ENCODE data around the gene PTOV1. TPM values are rescaled to one million over a fixed set of nuclear protein-coding genes. Genes with fewer than 3 reads are reported as not detected.
A peak's percentile ranks its signal among the peaks of the same experiment; 100 is the strongest.

Gene PTOV1
- total RNA-seq, 4 donors from 2014 or later = 52.9 to 89.1 (median 60.0) TPM

DNA sequence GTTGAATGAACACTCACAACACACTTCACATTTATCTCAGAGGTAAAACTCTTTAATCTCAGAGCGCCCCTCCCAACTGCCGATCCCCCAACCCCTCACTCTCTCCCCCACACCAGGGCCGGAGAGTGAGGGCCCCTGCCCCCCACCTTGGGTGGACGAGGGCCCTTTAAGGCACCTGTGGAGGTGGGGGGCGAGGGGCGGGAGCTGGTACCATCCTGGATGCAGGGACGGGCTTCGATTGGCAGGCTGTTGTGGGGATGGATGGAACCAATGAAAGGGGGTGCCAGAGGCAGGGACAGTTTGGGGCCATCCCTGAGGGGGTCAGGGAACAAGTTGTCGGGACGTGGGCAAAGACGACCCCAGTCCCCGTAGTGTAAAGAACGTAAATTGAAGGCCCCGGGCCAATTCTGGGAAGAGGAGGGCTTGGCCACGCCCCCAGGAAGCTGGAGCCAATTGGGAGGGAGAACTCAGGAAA lies 18.1 kb downstream of the PTOV1 start:
- peak overlapping the region; percentile 56 to 98 (median 91) for H3K27ac ChIP-seq
- no peaks in the 10 kb centered on the region for H3K9me3 ChIP-seq
- 0% methylated on average over 7 to 10 of the region's 15 CpGs for WGBS, 2 donors (ENCODE audit: low coverage in 1 of 2)
- TF ChIP-seq POLR2AphosphoS5 (IDR thresholded peaks at IDR 0.05) (peak; percentile 37), POLR2A (IDR thresholded peaks at IDR 0.05) (no peak), CTCF (IDR thresholded peaks at IDR 0.05) (no peak), EP300 (IDR thresholded peaks at IDR 0.05) (no peak)
- H3K4me1 ChIP-seq = peaks cover 0 to 83% (median 35%) of the 10 kb centered on the region in 3 donors
- peak; percentile 6 for ATAC-seq
- H3K27me3 ChIP-seq = no peaks in the 10 kb centered on the region
- peak overlapping the region; percentile 0 to 59 for H3K4me3 ChIP-seq
- H3K36me3 ChIP-seq = peaks cover 0 to 41% of the 10 kb centered on the region in 2 donors

DNA sequence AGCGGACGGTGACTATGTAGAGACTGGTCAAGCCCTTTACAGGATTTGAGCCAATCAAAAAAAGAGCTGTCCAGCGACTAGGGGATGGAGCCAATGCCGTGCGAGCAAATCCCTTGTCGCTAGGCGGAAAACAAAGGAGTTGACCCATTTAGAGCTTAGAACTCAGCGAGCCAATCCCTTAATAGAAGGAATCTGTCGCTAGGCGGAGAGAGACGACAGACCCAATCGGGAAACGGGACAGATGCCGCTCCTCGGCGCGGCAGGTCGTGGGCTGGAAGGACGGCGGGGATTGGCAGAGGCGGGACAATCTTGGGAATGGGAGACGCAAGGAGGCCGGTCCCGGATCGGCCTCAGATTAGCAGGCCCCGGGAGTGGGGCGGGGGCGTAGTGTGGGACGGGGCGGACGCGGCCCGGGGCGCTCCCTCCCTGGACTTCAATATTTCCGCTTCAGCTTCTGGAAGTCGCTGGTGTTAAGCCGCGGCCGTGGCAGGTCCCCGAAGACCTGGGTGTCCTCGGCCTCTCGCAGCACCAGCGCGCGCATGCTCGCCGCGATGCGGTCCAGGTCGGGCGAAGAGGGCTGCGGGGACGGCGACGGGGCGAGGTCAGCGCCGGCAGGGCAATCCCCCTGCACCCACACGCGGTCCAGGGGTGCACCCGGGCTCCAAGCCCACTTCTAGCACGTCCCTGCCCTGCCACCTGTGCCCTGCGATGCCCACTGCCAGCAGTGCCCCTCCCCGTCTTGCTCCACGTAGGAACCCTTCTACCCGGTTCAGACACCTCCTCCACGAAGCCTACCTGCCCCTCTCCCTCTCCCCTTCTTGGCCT lies 18.7 kb downstream of the PTOV1 start:
- peak; percentile 90 for ATAC-seq
- Histone ChIP-seq H3K4me1 (peaks cover 0 to 83% (median 35%) of the 10 kb centered on the region in 3 donors), H3K27ac (peak overlapping the region; percentile 55 to 98 (median 91)), H3K4me3 (peak overlapping the region; percentile 48 to 59), H3K36me3 (peaks cover 0 to 42% of the 10 kb centered on the region in 2 donors), H3K9me3 (no peaks in the 10 kb centered on the region), H3K27me3 (no peaks in the 10 kb centered on the region)
- 0 to 1% methylated on average over 8 to 11 of the region's 67 CpGs for WGBS, 2 donors (ENCODE audit: low coverage in 1 of 2)
- peak in 1 of 4 experiments; percentile 14 for TF ChIP-seq CTCF (IDR thresholded peaks at IDR 0.05)
- TF ChIP-seq POLR2A (IDR thresholded peaks at IDR 0.05) = peak; percentile 40 to 59
- no peak for TF ChIP-seq EP300 (IDR thresholded peaks at IDR 0.05)
- peak; percentile 67 for TF ChIP-seq POLR2AphosphoS5 (IDR thresholded peaks at IDR 0.05)

- Histone ChIP-seq H3K4me1 (peaks cover 0 to 83% (median 37%) of the 10 kb centered on the region in 3 donors), H3K27ac (peak overlapping the region; percentile 55 to 93 (median 91)), H3K36me3 (peaks cover 0 to 42% of the 10 kb centered on the region in 2 donors), H3K9me3 (no peaks in the 10 kb centered on the region), H3K4me3 (peak overlapping the region; percentile 48 to 59), H3K27me3 (no peaks in the 10 kb centered on the region)
- WGBS, 2 donors (ENCODE audit: low coverage in 1 of 2) = 79% methylated on average over 3 of the region's 15 CpGs; no CpG with 5 or more reads in 1 of the 2 donors
- ATAC-seq = no peak
- TF ChIP-seq CTCF (IDR thresholded peaks at IDR 0.05) (no peak), EP300 (IDR thresholded peaks at IDR 0.05) (no peak), POLR2AphosphoS5 (IDR thresholded peaks at IDR 0.05) (no peak), POLR2A (IDR thresholded peaks at IDR 0.05) (no peak)
These were observed 19.4 kb downstream of the PTOV1 start for GRCh38 chr19:49870309-49870901.

DNA sequence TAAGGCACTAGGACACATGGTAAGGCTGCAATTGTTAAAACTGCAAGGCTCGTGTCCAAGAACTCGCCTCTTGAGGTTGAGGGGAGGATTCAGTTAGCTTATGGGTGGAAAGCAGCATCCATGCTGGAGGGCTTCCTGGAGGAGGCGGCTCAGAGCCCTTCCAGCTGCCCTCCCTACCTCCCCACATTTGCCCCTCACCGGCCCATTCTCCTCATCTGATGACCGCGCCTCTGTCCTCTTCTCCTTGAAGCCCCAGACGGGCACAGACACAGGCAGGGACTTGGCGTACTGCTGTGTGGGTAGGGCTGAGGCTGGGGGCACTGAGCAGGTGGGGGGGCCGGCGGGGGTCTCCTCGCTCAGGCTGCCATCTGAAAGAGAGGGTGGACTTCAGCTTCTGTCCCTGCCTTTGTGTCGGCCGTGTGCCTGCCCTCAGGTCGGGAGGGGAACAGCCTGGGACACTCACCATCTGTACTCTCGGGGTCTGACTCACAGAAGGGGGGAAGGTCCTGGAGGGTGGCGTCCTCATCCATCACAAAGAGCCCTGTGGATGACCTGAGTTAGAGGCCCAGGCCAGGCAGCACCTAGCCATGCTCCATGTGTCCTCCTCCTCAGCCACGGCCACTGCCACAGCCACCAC lies 20.5 kb downstream of the PTOV1 start:
- Histone ChIP-seq H3K9me3 (no peaks in the 10 kb centered on the region), H3K27ac (peak overlapping the region in 1 of 4 donors; percentile 17), H3K36me3 (peaks cover 0 to 42% of the 10 kb centered on the region in 2 donors), H3K27me3 (no peaks in the 10 kb centered on the region), H3K4me3 (no peak overlapping the region), H3K4me1 (peaks cover 0 to 78% (median 32%) of the 10 kb centered on the region in 3 donors)
- WGBS, 2 donors (ENCODE audit: low coverage in 1 of 2) = 80 to 84% methylated on average over 3 to 4 of the region's 17 CpGs
- no peak for ATAC-seq
- no peak for TF ChIP-seq CTCF (IDR thresholded peaks at IDR 0.05)
- TF ChIP-seq POLR2AphosphoS5 (IDR thresholded peaks at IDR 0.05) = no peak
- no peak for TF ChIP-seq EP300 (IDR thresholded peaks at IDR 0.05)
- no peak for TF ChIP-seq POLR2A (IDR thresholded peaks at IDR 0.05)

Measured in gastroesophageal sphincter (tissue), 4 donors.